Neural cell (in vitro differentiated cells): Measurements from ENCODE around the gene DDX39B.

Experiments used
- EP300 ChIP-seq: fragments of 450-650 bp; conservative IDR thresholded peaks from 2 replicates; pipeline ENCODE4 v1.6.1; 2014; ENCODE audit warnings: antibody characterized with exemption, mild to moderate bottlenecking, moderate library complexity; ENCODE audit not compliant: poor library complexity, severe bottlenecking
- EZH2 ChIP-seq: fragments of 200-600, 300-800 bp; shearing (Covaris generic), sonication (generic); IDR thresholded peaks from 2 replicates; pipeline ENCODE4 v1.6.1; 2014; ENCODE audit warnings: antibody characterized with exemption, low read length, borderline replicate concordance, mild to moderate bottlenecking; ENCODE audit not compliant: insufficient read depth, poor library complexity, severe bottlenecking
- POLR2AphosphoS5 ChIP-seq: IDR thresholded peaks from 2 replicates; pipeline ENCODE4 v1.6.1; 2012
- RAD21 ChIP-seq: fragments of 450-650 bp; conservative IDR thresholded peaks from 2 replicates; pipeline ENCODE4 v1.6.1; 2014; ENCODE audit warnings: antibody characterized with exemption, mild to moderate bottlenecking, moderate library complexity
- SMC3 ChIP-seq: fragments of 450-650 bp; conservative IDR thresholded peaks from 2 replicates; pipeline ENCODE4 v1.6.1; 2014; ENCODE audit warnings: antibody characterized with exemption, mild to moderate bottlenecking, moderate library complexity; ENCODE audit not compliant: poor library complexity
- TAF1 ChIP-seq: IDR thresholded peaks from 2 replicates; pipeline ENCODE4 v1.6.1; 2012; ENCODE audit warnings: low read depth
- TF ChIP-seq, protein P1 (sequence below): IDR thresholded peaks from 2 replicates; pipeline ENCODE4 v1.6.1; 2012; ENCODE audit warnings: borderline replicate concordance
- TF ChIP-seq, protein P2 (sequence below): fragments of 450-650 bp; IDR thresholded peaks from 2 replicates; pipeline ENCODE4 v1.5.1; 2014; ENCODE audit warnings: antibody characterized with exemption, mild to moderate bottlenecking, moderate library complexity; ENCODE audit not compliant: poor library complexity, severe bottlenecking

DNA sequence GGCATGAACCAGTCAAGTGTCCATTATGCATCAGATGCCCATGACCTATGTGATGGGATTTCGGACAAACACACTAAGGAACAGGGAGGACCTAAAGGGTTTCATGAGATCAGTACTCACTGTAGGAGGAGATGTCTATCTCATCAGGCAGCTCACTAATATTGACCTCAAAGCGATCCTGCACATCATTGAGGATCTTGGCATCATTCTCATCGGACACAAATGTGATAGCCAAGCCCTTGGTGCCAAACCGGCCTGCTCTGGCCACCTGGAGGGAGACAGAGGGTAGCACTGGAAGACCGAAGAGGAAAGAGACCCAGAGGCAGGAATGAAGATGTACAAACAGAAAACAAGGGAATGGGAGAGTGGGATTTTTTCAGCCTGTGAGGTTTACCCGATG is 11.1 kb downstream of the DDX39B start:
- TF ChIP-seq, protein P1, sequence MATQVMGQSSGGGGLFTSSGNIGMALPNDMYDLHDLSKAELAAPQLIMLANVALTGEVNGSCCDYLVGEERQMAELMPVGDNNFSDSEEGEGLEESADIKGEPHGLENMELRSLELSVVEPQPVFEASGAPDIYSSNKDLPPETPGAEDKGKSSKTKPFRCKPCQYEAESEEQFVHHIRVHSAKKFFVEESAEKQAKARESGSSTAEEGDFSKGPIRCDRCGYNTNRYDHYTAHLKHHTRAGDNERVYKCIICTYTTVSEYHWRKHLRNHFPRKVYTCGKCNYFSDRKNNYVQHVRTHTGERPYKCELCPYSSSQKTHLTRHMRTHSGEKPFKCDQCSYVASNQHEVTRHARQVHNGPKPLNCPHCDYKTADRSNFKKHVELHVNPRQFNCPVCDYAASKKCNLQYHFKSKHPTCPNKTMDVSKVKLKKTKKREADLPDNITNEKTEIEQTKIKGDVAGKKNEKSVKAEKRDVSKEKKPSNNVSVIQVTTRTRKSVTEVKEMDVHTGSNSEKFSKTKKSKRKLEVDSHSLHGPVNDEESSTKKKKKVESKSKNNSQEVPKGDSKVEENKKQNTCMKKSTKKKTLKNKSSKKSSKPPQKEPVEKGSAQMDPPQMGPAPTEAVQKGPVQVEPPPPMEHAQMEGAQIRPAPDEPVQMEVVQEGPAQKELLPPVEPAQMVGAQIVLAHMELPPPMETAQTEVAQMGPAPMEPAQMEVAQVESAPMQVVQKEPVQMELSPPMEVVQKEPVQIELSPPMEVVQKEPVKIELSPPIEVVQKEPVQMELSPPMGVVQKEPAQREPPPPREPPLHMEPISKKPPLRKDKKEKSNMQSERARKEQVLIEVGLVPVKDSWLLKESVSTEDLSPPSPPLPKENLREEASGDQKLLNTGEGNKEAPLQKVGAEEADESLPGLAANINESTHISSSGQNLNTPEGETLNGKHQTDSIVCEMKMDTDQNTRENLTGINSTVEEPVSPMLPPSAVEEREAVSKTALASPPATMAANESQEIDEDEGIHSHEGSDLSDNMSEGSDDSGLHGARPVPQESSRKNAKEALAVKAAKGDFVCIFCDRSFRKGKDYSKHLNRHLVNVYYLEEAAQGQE: no peak
- TF ChIP-seq, protein P2, sequence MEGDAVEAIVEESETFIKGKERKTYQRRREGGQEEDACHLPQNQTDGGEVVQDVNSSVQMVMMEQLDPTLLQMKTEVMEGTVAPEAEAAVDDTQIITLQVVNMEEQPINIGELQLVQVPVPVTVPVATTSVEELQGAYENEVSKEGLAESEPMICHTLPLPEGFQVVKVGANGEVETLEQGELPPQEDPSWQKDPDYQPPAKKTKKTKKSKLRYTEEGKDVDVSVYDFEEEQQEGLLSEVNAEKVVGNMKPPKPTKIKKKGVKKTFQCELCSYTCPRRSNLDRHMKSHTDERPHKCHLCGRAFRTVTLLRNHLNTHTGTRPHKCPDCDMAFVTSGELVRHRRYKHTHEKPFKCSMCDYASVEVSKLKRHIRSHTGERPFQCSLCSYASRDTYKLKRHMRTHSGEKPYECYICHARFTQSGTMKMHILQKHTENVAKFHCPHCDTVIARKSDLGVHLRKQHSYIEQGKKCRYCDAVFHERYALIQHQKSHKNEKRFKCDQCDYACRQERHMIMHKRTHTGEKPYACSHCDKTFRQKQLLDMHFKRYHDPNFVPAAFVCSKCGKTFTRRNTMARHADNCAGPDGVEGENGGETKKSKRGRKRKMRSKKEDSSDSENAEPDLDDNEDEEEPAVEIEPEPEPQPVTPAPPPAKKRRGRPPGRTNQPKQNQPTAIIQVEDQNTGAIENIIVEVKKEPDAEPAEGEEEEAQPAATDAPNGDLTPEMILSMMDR: no peak
- TF ChIP-seq EZH2: no peak
- TF ChIP-seq EP300: no peak
- TF ChIP-seq POLR2AphosphoS5: no peak
- no peak for TF ChIP-seq TAF1
- TF ChIP-seq RAD21: no peak
- TF ChIP-seq SMC3: no peak
